Measurements from ENCODE around the gene ZNF423.
A peak's percentile ranks its signal among the peaks of the same experiment; 100 is the strongest.

Gene ZNF423

GRCh38 chr16:49610983-49611382, 244.9 kb downstream of the ZNF423 start:
- no peak overlapping the region for H3K27ac ChIP-seq
- no peak for TF ChIP-seq CTCF (conservative IDR thresholded peaks at IDR 0.05)

- H3K27ac ChIP-seq, result no peak overlapping the region
- TF ChIP-seq CTCF (conservative IDR thresholded peaks at IDR 0.05), result peak; percentile 33; the same call in 1 of the 2 replicates
Observed at GRCh38 chr16:49608779-49609178, 247.1 kb downstream of the ZNF423 start.

- no peak for TF ChIP-seq CTCF (conservative IDR thresholded peaks at IDR 0.05)
- no peak overlapping the region for H3K27ac ChIP-seq
Observed at GRCh38 chr16:49608098-49608497, 247.8 kb downstream of the ZNF423 start.

GRCh38 chr16:49605536-49606254, 250.2 kb downstream of the ZNF423 start:
- TF ChIP-seq CTCF (conservative IDR thresholded peaks at IDR 0.05), result no peak
- H3K27ac ChIP-seq, result no peak overlapping the region

- TF ChIP-seq CTCF (conservative IDR thresholded peaks at IDR 0.05), result no peak
- no peak overlapping the region for H3K27ac ChIP-seq
Observed at GRCh38 chr16:49604602-49605001, 251.3 kb downstream of the ZNF423 start.

- TF ChIP-seq CTCF (conservative IDR thresholded peaks at IDR 0.05), result no peak
- H3K27ac ChIP-seq, result no peak overlapping the region
Observed at GRCh38 chr16:49603956-49604355, 252.0 kb downstream of the ZNF423 start.

GRCh38 chr16:49602976-49603310, 253.0 kb downstream of the ZNF423 start:
- TF ChIP-seq CTCF (conservative IDR thresholded peaks at IDR 0.05), result no peak
- H3K27ac ChIP-seq, result no peak overlapping the region

Measured in VCaP (cell line).